Stimulated activated CD8-positive, alpha-beta memory T cell treated with anti-CD3 and anti-CD28 coated beads, Interleukin-4, amount 100 ng/mL, for 1 hour (primary cell): ENCODE data around the gene SYNE1.
"Not testable (repeated sequence)": the region's sequence is repeated elsewhere in the genome, so short reads cannot be mapped to it uniquely, and the experiment has no call there.

Source experiments
- DNase-seq, 2 donors: peaks; one replicate each; pipeline ENCODE4 v3.0.0-alpha.2; 2020; ENCODE audit warnings: low read depth in 2 of 2, low spot score in 1 of 2

Gene SYNE1

GRCh38 chr6:152330961-152331360 is 306.2 kb downstream of the SYNE1 start:
- no peak for DNase-seq

GRCh38 chr6:152329638-152330448 is 307.3 kb downstream of the SYNE1 start:
- DNase-seq = no peak

GRCh38 chr6:152328200-152328599 is 309.0 kb downstream of the SYNE1 start:
- DNase-seq = not testable (repeated sequence)

GRCh38 chr6:152323376-152323775 is 313.8 kb downstream of the SYNE1 start:
- no peak for DNase-seq

GRCh38 chr6:152318278-152318677 is 318.9 kb downstream of the SYNE1 start:
- no peak for DNase-seq

GRCh38 chr6:152316024-152316423 is 321.1 kb downstream of the SYNE1 start:
- no peak for DNase-seq

- no peak for DNase-seq
Measured at GRCh38 chr6:152314483-152314832, 322.7 kb downstream of the SYNE1 start.

- no peak for DNase-seq
Measured at GRCh38 chr6:152313542-152314482, 323.4 kb downstream of the SYNE1 start.

GRCh38 chr6:152312434-152312833 is 324.7 kb downstream of the SYNE1 start:
- no peak for DNase-seq

GRCh38 chr6:152310371-152310954 is 326.7 kb downstream of the SYNE1 start:
- DNase-seq = no peak

GRCh38 chr6:152309648-152310047 is 327.5 kb downstream of the SYNE1 start:
- DNase-seq = peak; percentile 15 to 31

- no peak for DNase-seq
Measured at GRCh38 chr6:152309006-152309405, 328.2 kb downstream of the SYNE1 start.

- no peak for DNase-seq
Measured at GRCh38 chr6:152308306-152308705, 328.9 kb downstream of the SYNE1 start.

- no peak for DNase-seq
Measured at GRCh38 chr6:152305672-152306071, 331.5 kb downstream of the SYNE1 start.

- peak; percentile 63 to 71 for DNase-seq
Measured at GRCh38 chr6:152301765-152302568, 335.2 kb downstream of the SYNE1 start.

GRCh38 chr6:152301021-152301764 is 336.0 kb downstream of the SYNE1 start:
- DNase-seq = no peak

- no peak for DNase-seq
Measured at GRCh38 chr6:152300517-152300916, 336.6 kb downstream of the SYNE1 start.

- DNase-seq = no peak
Measured at GRCh38 chr6:152298848-152299735, 338.1 kb downstream of the SYNE1 start.

GRCh38 chr6:152298055-152298647 is 339.0 kb downstream of the SYNE1 start:
- no peak for DNase-seq
